ENCODE results near the gene RBM4B.

Gene RBM4B

GRCh38 chr11:66706989-66707388 lies 29.3 kb upstream of the RBM4B start:
- in situ Hi-C loops (cut with HindIII; ENCODE audit: low sequenced_read_pairs): loop anchor here (5.0 to 10.0 kb wide), 2 partner anchors 65 to 178 kb away; no protein-coding TSS in a partner anchor
- no peak for DNase-seq (ENCODE audit: low read depth)
- TF ChIP-seq, protein P1, sequence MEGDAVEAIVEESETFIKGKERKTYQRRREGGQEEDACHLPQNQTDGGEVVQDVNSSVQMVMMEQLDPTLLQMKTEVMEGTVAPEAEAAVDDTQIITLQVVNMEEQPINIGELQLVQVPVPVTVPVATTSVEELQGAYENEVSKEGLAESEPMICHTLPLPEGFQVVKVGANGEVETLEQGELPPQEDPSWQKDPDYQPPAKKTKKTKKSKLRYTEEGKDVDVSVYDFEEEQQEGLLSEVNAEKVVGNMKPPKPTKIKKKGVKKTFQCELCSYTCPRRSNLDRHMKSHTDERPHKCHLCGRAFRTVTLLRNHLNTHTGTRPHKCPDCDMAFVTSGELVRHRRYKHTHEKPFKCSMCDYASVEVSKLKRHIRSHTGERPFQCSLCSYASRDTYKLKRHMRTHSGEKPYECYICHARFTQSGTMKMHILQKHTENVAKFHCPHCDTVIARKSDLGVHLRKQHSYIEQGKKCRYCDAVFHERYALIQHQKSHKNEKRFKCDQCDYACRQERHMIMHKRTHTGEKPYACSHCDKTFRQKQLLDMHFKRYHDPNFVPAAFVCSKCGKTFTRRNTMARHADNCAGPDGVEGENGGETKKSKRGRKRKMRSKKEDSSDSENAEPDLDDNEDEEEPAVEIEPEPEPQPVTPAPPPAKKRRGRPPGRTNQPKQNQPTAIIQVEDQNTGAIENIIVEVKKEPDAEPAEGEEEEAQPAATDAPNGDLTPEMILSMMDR (IDR thresholded peaks at IDR 0.05; ENCODE audit: low read depth, low read length, missing control alignments): no peak
- H3K4me3 ChIP-seq (ENCODE audit: low read depth, low read length): no peak overlapping the region

GRCh38 chr11:66705587-66706335 lies 28.1 kb upstream of the RBM4B start:
- H3K4me3 ChIP-seq (ENCODE audit: low read depth, low read length): no peak overlapping the region
- in situ Hi-C loops (cut with HindIII; ENCODE audit: low sequenced_read_pairs): loop anchor here (5.0 to 10.0 kb wide), 2 partner anchors 67 to 179 kb away; no protein-coding TSS in a partner anchor
- TF ChIP-seq, protein P1 (IDR thresholded peaks at IDR 0.05; ENCODE audit: low read depth, low read length, missing control alignments): no peak
- no peak for DNase-seq (ENCODE audit: low read depth)

DNA sequence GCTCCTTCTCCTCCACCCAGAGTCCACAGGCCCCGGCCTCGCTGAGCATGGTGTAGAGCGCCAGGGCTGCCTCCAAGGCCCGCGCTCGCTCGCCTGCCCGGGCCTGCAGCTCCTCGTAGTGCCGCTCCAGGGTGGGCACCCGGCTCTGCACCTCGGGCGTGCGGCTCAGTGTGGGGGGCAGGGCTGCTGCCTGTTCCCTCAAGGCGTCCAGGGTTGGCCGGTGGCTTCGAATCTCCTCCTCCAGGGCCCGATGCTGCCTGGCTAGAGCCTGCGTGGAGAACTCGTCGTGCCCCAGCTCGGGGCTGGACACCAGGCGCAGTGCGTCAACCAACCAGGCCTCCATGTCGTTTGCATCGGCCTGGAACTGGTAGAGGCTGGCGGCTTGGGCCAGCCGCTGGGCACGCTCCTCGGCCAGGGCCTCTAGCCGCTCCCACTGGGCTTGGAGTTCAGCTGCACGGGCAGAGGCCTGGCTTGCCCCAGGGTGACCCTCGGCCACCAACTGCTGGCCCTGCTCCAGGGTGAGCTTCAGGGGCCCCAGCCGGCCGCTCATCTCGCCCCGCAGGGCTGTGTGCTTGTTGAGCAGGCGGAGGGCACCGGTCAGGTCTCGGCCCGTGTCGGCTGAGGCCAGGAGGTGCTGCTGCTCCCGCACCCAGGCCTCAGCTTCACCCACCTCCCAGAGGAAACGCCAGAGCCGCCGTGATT lies 27.1 kb upstream of the RBM4B start:
- no peak overlapping the region for H3K4me3 ChIP-seq (ENCODE audit: low read depth, low read length)
- TF ChIP-seq, protein P1 (IDR thresholded peaks at IDR 0.05; ENCODE audit: low read depth, low read length, missing control alignments): no peak
- in situ Hi-C loops (cut with HindIII; ENCODE audit: low sequenced_read_pairs): loop anchor here (5.0 to 10.0 kb wide), 2 partner anchors 67 to 180 kb away; no protein-coding TSS in a partner anchor
- DNase-seq (ENCODE audit: low read depth): no peak

DNA sequence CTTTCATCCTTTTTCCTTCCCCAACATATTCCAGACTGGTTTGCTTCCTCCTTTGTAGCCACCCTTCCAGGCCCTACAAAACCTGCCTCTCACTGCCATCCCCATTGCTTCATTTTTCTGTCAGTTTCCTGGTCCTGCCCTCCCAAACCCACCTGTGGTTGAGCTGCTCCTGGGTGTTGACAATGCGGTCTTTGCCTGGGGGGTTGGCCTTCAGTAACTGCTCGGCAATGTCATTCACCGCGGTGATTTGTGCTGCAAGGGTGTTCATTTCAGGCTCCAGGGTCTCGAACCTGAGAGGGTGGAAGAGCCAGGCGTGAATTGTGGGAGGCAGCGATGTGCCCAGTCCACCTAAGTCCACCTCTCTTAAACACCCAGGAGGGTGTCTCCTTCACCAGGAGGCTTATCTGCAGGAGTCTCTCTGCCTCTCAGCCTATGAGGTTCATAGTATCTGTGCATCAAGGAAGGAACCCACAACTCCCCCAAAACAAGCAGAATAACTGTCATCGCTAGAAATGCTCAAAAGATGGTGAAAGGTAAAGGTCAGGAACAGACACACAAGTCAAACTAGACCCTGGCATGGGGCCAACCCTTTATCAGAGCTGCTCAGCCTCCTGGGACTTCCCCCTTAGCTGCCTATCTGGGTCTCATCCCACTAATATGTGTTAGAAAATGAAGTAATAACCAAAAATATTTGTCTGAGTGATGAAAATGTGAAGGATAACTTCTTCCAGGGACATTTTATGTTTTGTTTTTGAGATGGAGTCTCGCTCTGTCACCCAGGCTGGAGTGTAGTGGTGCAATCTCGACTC lies 23.9 kb upstream of the RBM4B start:
- in situ Hi-C loops (cut with HindIII; ENCODE audit: low sequenced_read_pairs): loop anchor here (10.0 kb wide), 1 partner anchor 183 kb away; no protein-coding TSS in a partner anchor
- TF ChIP-seq, protein P1 (IDR thresholded peaks at IDR 0.05; ENCODE audit: low read depth, low read length, missing control alignments): no peak
- H3K4me3 ChIP-seq (ENCODE audit: low read depth, low read length): no peak overlapping the region

DNA sequence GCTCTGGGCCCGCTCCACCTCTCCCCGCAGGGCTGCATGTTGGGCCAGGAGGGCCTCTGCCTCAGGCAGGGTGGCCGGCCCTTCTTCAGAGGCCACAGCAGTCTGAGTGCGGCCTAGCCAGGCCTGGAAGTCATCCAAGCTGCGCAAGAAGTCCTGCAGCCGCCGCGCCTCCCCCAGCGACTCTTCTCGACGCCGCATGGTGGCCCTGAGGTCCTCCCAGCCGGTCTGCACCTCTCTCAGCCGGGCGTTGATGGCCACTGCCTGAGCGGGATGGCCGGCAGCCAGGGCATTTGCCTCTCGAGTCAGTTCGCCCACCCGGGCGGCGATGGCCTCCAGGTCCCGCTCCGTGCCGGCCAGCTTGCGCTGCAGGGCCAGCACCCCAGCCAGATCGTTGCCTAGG lies 23.1 kb upstream of the RBM4B start:
- TF ChIP-seq, protein P1 (IDR thresholded peaks at IDR 0.05; ENCODE audit: low read depth, low read length, missing control alignments): no peak
- no peak overlapping the region for H3K4me3 ChIP-seq (ENCODE audit: low read depth, low read length)
- DNase-seq (ENCODE audit: low read depth): no peak
- in situ Hi-C loops (cut with HindIII; ENCODE audit: low sequenced_read_pairs): loop anchor here (10.0 kb wide), 1 partner anchor 184 kb away; no protein-coding TSS in a partner anchor

More for the DNA sequence above, 23.9 kb upstream of the RBM4B start:
- DNase-seq (ENCODE audit: low read depth): no peak

GRCh38 chr11:66700337-66700736 lies 22.6 kb upstream of the RBM4B start:
- no peak overlapping the region for H3K4me3 ChIP-seq (ENCODE audit: low read depth, low read length)
- TF ChIP-seq, protein P1 (IDR thresholded peaks at IDR 0.05; ENCODE audit: low read depth, low read length, missing control alignments): no peak
- no peak for DNase-seq (ENCODE audit: low read depth)
- in situ Hi-C loops (cut with HindIII; ENCODE audit: low sequenced_read_pairs): loop anchor here (10.0 kb wide), 1 partner anchor 184 kb away; no protein-coding TSS in a partner anchor

All from astrocyte of the cerebellum (primary cell).